Loucy (cell line): Measurements from ENCODE around the gene VPS18.

Source experiments
- CTCF ChIP-seq: fragments of 200-600 bp; sonication (generic); conservative IDR thresholded peaks from 2 replicates; pipeline ENCODE4 v1.5.1; 2014; ENCODE audit warnings: mild to moderate bottlenecking, antibody characterized with exemption, low read length
- EZH2phosphoT487 ChIP-seq: fragments of 200-600 bp; IDR thresholded peaks from 2 replicates; pipeline ENCODE4 v1.6.1; 2018; ENCODE audit warnings: antibody characterized with exemption, mild to moderate bottlenecking, moderate library complexity, borderline replicate concordance

DNA sequence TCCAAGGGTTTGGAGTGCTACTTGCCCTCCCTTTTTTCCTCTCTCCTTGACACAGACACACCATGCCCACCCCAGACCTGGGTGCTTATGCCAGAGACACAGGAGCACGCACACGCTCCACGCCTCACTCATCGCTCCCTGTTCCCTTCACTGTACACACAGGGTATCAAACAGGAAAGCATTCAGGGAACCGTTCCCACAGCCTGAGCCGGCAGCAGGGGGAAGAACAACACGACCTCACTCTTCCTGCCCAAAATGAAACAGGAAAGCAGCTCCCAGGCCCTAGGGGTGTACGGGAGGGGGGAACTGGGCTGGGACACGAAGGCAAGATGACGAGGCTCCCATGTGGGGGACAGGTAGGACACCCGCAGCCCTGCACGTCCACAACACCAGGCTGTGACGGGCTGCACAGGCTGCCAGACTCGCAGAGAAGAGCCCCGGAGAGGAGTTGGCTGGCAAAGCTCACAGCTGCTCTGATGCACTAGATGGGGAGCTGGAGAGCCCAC is 46.1 kb downstream of the VPS18 start:
- TF ChIP-seq CTCF: no peak
- no peak for TF ChIP-seq EZH2phosphoT487
